Stimulated activated CD4-positive, alpha-beta T cell treated with anti-CD3 and anti-CD28 coated beads, Interleukin-4, amount 100 ng/mL, for 48 hours (primary cell): ENCODE results near the gene AHSP.
"Not testable (repeated sequence)": the region's sequence is repeated elsewhere in the genome, so short reads cannot be mapped to it uniquely, and the experiment has no call there.

Experiments
- DNase-seq, 2 donors: peaks; one replicate each; pipeline ENCODE4 v3.0.0-alpha.2; 2020; ENCODE audit warnings: low read depth in 2 of 2

The AHSP gene, protein sequence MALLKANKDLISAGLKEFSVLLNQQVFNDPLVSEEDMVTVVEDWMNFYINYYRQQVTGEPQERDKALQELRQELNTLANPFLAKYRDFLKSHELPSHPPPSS

DNA sequence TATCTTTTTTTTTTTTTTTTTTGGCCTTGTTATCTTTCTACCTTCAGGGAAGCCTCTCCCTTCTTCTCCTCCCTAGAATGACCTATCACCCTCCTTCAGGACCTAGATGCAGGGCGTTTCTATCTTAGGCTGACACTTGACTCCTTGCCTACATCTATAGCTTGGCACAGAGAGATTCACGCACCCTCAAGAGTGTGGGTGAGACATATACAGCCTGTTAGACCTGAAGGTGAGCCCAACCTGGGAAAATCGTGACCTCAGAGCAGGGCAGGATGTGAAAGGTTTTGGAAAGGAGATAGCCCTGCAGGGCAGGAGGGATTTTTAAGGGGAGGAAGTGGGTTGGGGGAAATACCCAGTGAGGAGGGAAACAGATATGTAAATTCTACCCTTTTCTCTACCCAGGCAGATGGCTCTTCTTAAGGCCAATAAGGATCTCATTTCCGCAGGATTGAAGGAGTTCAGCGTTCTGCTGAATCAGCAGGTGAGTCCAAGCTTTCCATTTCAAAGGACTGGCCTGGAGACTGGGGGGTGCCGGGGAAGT lies at the start of gene AHSP:
AHSP (plus strand) TSS at position 167 of the 541 bp plus-strand sequence; CDS start at position 407, 240 bp downstream.
- no peak for DNase-seq

DNA sequence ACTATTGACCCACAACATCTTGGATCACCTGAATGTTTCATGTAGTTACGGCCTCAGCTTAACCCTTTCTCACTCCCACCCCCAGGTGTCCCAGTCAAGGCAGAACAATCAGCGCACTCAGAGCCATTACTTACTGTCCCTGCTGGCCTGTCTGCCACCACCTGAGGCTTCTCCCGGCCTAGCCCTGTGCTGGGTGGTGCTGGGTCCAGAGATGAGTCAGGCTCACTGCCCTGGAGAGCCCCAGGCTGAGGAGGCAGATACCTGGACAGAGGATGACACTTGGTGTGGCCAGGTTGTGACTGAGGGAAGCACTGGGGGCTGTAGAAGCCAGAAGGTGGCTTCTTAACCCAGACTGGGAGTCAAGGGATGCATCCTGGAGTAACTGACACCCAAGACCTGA lies 48.7 kb upstream of the AHSP start:
- no peak for DNase-seq

DNA sequence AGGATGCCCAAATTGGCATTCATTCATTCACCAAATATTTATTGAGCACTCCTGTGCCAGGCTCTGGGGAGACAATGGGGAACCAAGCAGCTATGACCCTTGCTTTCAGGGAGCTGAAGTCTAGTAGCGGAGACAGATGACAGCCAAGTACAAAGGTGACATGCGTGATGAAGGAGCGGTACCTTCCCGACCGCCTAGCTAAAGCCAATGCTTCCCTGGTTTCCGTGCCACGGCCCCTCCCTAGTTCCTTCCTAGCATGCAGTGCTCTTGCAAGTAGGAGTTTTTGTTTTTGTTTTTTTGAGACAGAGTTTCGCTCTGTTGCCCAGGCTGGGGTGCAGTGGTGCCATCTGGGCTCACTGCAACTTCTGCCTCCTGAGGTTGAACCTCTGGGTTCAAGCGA lies 47.9 kb upstream of the AHSP start:
- DNase-seq, result no peak

DNA sequence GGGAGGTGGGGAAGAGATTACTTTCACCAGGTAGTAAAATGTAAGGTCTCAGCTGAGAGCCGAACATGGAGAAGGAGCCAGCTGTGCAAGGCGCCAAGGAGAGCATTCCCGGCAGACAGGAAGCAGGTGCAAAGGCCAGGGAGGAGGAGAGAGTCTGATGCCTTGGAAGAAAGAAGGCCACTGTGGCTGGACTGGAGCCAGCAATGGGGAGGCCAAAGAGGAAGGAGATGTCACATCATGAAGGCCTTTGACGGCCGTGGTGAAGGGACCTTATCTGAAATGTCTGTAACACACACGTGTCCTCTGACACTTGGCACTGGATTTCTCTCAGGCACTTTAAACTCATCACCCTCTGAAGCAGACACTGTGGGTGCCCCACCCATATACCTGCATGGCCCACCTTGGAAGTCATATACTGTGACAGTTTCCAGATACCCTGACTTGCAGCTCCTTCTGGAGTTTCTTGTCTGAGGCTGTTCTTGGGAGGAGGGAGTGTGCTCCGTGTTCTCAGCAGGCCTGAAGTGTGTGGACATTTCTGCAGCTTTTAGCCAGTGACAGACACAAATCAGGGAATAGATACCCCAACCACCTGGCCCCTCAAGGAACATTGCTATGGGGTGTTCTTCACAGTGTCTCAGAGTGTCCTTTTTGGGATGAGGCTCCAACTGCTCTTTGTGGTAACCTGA lies 46.7 kb upstream of the AHSP start:
- no peak for DNase-seq

DNA sequence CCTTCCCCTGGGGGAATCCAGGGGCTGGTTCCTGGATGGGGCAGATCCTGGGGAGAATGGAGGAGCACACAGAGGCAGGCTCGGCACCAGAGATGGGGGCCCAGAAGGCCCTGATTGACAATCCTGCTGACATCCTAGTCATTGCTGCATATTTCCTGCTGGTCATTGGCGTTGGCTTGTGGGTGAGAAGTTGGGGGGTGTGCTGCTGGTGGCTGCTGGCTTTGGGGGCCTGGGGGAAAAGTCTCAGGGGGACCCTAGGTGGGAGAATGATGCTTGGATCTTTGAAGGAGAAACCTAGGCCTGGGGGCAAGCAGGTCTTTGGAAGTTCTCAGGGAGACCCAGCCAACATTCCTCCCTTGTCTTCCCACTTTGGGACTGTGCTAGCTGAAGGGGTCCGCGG lies 44.6 kb upstream of the AHSP start, which contains the start of gene SLC5A2:
SLC5A2 (plus strand) TSS at position 43 of the 400 bp plus-strand sequence; CDS start at position 57, 14 bp downstream.
- DNase-seq, result no peak

DNA sequence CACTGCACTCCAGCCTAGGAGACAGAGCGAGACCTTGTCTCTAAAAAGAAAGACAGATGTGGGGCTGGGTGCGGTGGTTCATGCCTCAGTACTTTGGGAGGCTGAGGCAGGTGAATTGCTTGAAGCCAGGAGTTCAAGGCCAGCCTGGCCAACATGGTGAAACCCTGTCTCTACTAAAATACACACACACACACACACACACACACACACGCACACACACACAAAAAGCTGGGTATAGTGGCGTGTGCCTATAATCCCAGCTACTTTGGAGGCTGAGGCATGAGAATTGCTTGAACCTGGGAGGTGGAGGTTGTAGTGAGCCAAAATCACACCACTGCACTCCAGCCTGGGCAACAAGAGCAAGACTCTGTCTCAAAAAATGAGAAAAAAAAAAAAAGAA lies 43.7 kb upstream of the AHSP start:
- DNase-seq, result not testable (repeated sequence)

DNA sequence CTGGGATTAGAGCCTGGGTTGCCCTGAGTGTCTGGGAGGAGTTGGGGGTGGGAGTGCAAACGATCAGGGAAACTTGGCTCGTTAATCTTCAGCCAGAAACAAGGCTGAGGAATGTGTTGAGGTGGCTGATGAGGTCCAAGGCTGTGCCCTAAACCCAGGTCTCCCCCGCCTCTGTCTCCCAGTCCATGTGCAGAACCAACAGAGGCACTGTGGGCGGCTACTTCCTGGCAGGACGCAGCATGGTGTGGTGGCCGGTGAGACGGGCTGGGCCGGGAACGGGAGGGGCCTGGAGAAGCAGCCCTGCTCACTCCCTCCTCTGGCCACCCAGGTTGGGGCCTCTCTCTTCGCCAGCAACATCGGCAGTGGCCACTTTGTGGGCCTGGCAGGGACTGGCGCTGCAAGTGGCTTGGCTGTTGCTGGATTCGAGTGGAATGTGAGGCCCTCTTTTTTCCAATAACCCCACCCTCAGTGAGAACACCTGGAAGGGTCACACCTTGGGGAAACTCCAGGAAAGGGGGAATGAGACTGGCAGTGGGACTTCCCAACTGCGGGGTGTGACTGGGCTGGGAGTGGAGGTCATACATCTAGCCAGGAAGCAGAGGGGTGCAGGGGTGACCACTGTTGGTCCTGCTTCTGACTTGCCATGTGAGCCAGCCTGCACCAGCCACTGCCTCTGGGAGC lies 43.1 kb upstream of the AHSP start:
- no peak for DNase-seq

DNA sequence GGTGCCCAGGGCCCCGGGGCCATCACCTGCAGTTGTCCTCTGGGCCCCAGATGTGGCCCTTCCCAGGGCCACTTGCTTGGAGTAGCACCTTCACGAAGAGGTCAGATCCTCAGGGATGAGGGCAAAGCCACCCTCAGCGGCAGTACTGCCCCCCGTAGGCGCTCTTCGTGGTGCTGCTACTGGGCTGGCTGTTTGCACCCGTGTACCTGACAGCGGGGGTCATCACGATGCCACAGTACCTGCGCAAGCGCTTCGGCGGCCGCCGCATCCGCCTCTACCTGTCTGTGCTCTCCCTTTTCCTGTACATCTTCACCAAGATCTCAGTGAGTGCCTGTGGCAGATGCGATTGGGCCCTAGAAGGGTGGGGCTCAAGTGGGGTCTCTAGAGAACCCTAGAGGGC lies 42.1 kb upstream of the AHSP start:
- no peak for DNase-seq

DNA sequence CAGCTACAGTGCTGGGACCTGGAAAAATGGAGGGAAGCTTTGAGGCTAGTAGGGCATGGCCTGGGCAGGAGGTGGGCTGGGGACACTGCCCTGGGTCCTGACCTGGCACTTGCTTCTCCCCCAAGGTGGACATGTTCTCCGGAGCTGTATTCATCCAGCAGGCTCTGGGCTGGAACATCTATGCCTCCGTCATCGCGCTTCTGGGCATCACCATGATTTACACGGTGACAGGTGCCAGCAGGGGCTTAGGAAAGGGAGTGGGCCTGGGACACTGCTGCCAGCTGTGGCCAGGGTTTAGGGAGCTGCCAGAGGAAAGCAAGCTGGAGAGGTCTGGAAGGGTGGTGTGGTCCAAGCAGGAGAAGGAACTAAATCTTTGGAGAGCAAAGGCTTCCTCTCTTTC lies 41.7 kb upstream of the AHSP start:
- DNase-seq, result no peak

DNA sequence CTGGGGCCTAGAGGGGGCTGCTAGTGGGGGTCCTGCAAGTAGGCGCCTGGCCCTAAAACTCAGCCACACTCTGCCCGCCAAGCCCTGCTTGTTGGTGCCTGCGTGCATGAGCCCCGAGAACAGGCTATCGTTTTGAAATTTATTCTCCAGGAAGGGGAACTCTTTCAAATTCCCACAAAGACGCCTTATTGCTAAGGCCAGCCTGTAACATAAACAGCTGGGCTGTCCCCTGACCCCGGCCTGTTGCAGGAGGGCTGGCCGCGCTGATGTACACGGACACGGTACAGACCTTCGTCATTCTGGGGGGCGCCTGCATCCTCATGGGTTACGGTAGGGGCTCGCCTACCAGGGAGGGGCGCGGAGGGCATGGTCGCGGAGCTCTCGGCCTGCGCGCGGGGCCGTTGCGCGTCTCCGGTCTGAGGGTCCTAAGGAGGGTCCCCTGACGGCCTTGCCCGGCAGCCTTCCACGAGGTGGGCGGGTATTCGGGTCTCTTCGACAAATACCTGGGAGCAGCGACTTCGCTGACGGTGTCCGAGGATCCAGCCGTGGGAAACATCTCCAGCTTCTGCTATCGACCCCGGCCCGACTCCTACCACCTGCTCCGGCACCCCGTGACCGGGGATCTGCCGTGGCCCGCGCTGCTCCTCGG lies 40.5 kb upstream of the AHSP start:
- DNase-seq, result no peak

DNA sequence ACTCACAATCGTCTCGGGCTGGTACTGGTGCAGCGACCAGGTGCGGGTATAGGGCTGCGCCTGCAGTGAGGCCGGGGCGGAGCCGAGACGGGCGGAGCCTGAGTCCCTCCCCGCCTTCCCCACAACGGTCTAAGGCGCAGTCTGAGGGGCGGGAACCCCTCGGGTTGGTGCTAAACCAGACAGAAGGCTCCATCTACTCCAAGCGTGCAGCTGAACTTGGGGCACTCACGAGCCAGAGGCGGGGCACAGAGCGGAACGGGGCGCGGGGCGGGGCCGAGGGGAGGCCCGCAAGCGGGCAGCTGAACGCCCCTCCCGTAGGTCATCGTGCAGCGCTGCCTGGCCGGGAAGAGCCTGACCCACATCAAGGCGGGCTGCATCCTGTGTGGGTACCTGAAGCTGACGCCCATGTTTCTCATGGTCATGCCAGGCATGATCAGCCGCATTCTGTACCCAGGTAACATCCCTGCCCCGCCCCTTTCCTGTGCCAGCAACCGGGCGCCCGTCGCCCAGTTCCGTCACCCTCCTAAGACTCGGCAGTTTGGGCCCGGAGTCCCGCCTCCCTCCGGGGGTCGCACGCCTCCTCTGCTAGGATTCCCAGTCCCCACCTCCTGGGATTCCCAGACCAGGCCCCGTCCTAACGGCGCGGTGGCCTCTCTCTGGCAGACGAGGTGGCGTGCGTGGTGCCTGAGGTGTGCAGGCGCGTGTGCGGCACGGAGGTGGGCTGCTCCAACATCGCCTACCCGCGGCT lies 39.8 kb upstream of the AHSP start:
- DNase-seq, result peak; percentile 38 to 58

DNA sequence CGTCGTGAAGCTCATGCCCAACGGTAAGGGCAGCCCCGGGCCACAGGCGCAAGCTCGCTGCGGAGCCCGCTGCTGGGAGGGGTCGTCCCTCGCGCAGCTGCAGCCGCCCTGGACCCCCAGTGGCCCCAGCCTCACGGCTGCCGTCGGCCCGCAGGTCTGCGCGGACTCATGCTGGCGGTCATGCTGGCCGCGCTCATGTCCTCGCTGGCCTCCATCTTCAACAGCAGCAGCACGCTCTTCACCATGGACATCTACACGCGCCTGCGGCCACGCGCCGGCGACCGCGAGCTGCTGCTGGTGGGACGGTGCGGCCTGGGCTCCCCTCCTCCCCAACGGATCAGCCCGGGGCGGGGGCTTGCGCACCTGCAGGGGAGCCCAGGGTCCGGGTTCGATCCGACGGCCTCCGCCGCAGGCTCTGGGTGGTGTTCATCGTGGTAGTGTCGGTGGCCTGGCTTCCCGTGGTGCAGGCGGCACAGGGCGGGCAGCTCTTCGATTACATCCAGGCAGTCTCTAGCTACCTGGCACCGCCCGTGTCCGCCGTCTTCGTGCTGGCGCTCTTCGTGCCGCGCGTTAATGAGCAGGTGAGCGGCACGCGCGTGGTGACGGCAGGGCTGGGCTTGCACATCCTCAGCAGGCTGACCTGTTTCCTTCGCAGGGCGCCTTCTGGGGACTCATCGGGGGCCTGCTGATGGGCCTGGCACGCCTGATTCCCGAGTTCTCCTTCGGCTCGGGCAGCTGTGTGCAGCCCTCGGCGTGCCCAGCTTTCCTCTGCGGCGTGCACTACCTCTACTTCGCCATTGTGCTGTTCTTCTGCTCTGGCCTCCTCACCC lies 39.0 kb upstream of the AHSP start:
- no peak for DNase-seq

DNA sequence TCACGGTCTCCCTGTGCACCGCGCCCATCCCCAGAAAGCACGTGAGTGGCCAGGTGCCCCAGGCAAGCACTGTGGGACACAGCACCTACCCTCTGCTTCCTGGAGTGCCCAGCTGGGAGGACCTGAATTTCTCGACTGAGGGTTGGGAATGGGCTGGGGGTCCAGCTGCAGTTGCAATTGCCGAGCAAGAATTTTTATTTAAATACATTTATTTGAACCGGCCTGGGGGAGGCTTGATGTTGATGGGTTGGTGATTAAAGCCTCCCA lies 38.5 kb upstream of the AHSP start:
- DNase-seq, result no peak

DNA sequence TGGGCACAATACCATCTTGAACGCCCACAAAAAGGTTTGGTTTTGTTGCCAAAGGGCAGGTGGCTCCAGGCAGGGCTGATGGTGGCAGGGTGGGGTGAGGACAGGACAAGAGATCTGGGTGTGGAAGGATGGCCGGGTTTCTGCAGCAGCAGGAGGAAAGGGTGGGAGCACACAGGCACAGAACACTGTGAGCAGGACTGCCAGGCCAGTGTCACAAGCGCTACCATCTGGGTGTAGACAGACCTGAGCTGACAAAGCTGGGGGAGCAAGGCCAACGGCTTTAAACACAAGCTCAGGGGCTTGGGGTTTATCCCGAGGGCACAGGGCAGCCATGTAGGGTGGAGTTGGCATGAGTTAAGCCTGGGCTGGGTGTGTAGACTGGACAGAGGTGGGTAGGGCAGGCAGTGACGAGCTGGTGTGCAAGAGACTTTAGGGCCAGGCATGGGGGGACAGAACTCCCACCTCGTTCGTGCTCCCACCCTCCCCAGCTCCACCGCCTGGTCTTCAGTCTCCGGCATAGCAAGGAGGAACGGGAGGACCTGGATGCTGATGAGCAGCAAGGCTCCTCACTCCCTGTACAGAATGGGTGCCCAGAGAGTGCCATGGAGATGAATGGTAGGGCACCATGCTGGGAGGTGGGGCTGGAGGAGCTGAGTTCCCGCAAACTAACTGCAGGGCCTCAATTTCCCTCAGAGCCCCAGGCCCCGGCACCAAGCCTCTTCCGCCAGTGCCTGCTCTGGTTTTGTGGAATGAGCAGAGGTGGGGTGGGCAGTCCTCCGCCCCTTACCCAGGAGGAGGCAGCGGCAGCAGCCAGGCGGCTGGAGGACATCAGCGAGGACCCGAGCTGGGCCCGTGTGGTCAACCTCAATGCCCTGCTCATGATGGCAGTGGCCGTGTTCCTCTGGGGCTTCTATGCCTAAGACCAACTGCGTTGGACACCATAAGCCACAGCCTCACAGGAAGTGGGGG lies 37.8 kb upstream of the AHSP start:
- no peak for DNase-seq

DNA sequence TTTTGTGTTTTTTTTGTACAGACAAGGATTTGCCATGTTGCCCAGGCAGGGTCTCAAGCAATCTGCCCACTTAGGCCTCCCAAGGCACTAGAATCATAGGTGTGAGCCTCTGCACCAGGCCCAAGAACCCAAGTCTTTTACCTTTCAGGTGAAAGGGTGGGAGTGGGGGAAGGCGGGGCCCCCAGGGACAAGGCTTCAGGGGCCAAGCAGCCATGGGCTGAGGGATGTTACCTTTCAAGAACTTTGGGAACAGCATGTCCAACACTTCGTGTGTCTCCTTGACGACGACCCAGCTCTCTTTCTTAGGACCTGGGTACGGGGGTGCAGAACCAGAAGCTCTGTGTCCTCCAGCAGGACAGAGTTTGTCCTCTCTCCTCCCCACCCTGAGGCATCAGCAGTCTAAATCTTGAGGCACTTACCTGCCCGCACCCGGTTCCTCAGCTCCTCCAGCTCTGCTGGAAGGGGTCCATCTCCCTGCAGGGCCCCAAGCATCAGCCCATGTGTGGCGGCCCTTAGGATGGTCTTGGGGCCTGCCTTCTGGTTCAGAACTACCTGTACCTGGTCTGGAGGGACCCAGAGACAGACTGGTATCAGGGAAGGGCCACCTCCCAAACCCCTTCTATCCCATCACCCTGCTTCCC lies 35.8 kb upstream of the AHSP start:
- no peak for DNase-seq

DNA sequence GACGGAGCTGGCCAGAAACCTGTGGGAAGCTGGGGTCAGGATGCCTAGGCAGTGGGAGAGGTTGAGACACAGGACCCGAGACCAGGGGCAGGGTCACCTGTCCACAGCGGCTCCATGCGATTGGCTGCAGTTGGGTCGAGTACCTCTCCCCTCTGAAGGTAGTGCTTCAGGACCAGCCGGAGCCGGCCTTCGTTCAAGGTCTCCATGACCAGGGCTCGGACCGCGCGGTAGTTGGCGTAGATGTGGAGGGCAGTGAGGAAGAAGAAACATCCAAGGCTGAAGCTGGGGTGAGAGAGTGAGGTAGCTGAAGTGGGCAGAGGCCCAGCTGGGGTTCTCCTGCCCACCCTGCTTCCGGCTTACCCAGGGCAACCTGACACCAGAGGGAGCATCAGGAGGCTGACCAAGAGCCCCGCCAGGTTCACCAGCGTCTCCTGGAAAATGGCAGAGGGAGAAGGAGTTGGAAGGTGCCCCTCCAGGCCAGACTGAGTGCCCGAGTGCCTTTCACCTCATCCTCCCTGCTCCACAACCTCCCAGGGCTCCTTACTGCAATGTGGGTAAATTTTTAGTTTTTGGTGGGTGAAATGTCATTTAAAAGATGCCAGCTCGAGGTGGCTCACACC lies 34.1 kb upstream of the AHSP start:
- DNase-seq, result no peak

DNA sequence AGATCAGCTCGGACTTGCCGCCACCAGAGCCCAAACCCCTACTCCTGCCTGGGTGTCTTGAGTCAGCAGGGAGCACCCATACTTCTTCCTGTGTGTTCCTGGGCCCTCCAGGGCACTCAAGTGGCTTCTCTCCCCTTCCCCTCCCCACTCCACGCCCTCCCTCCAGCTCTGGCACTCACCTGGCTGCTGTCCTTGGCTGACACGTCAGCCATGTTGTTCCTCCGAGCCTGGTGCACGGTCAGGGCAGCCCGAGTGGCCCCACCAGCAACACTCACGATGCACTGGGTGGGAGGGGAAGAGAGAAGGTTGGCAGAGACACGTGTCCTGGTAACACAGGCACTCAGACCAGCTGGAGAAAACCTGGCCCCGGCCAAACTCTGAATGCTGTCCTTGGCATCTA lies 31.0 kb upstream of the AHSP start:
- DNase-seq, result no peak

DNA sequence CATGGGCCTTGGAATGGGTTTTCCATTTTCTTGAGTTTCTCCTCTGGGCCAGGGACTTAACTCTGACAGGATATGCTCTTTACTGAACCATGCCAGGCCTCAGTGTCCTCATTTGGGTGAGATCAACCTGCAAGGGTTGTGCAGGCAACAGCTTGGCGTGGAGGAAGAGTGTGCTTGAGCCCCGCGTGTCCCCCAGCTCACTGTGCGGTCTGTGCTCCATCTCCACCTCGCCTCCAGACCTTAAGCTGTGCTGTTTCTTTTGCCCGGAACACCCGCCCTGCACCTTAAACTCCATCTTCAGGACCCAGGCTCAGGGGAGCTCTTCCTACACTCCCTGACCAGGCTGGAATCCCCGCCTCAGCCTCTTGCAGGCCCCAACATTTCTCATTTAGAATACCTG lies 29.2 kb upstream of the AHSP start:
- no peak for DNase-seq

DNA sequence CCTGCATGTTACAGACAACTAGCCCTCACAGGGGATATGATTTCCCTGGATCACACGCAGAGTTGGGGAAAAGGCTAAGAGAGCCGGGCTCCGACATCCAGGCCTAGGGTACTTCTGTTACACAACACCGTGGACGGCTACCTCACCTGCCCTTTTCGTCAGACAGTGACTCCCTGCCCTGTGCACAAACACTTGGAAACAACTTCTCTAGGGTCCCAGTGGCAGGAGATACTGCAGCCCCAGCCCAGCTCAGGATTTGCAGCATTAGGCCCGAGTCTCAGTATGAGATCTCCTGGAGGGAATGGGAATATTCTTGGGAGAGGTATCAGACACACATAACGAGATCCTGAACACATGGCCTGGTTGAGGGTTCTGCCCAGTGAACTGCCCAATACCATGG lies 27.8 kb upstream of the AHSP start:
- DNase-seq, result no peak
